Measurements from ENCODE around the gene DLGAP3.
"Not testable (repeated sequence)": the region's sequence is repeated elsewhere in the genome, so short reads cannot be mapped to it uniquely, and the experiment has no call there.

The DLGAP3 gene

DNA sequence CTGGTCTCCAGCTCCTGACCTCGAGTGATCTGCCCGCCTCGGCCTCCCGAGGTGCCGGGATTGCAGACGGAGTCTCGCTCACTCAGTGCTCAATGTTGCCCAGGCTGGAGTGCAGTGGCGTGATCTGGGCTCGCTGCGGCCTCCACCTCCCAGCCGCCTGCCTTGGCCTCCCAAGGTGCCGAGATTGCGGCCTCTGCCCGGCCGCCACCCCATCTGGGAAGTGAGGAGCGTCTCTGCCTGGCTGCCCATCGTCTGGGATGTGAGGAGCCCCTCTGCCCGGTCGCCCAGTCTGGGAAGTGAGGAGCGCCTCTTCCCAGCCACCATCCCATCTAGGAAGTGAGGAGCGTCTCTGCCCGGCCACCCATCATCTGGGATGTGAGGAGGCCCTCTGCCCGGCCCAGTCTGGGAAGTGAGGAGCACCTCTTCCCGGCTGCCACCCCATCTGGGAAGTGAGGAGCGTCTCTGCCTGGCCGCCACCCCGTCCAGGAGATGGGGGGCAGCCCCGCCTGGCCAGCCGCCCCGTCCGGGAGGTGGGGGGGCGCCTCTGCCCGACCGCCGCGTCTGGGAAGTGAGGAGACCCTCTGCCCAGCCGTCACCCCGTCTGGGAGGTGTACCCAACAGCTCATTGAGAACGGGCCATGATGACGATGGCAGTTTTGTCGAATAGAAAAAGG lies 18.3 kb upstream of the DLGAP3 start:
- not testable (repeated sequence) for DNase-seq (ENCODE audit: low spot score); H2AK5ac ChIP-seq (ENCODE audit: low read depth, low read length); H3K4me3 ChIP-seq (ENCODE audit: low read length in 2 of 2); H3K18ac ChIP-seq (ENCODE audit: low read length); H3K27ac ChIP-seq (replicated peaks; ENCODE audit: low read length); H3K4ac ChIP-seq (ENCODE audit: low read length); H2BK5ac ChIP-seq (ENCODE audit: low read length); H3K9me3 ChIP-seq (replicated peaks in 1 of 2; ENCODE audit: control insufficient read depth in 2 of 2, insufficient read depth in 1 of 2, low read depth in 1 of 2, low read length in 2 of 2); H3K27me3 ChIP-seq (ENCODE audit: control insufficient read depth in 3 of 3, insufficient read depth in 3 of 3, low read depth in 1 of 3, low read length in 3 of 3); H4K8ac ChIP-seq (ENCODE audit: low read depth, low read length); H2AFZ ChIP-seq (ENCODE audit: low read length); H4K91ac ChIP-seq (ENCODE audit: low read depth, low read length, poor library complexity); H3K23ac ChIP-seq (ENCODE audit: low read depth, low read length, poor library complexity); H3K4me2 ChIP-seq (ENCODE audit: insufficient read depth, low read length, poor library complexity, severe bottlenecking); H2BK120ac ChIP-seq (ENCODE audit: low read depth, low read length); H3K79me1 ChIP-seq (ENCODE audit: low read depth, low read length); H3K4me1 ChIP-seq (ENCODE audit: control insufficient read depth in 2 of 2, insufficient read depth in 1 of 2, low read depth in 1 of 2, low read length in 2 of 2); H3K14ac ChIP-seq (ENCODE audit: low read length); H2BK15ac ChIP-seq (ENCODE audit: low read length); H3K36me3 ChIP-seq (replicated peaks in 1 of 2; ENCODE audit: control insufficient read depth in 2 of 2, insufficient read depth in 2 of 2, low read length in 2 of 2); H3K9ac ChIP-seq (ENCODE audit: low read depth, low read length, poor library complexity); H2BK12ac ChIP-seq (ENCODE audit: low read length)
- no CpG with 5 or more reads among the region's 41 CpGs for WGBS, 2 donors (ENCODE audit: extremely low coverage in 2 of 2, insufficient read length in 2 of 2, insufficient replicate concordance in 1 of 2)

- H2AFZ ChIP-seq (ENCODE audit: low read length), result no peak overlapping the region
- no peak overlapping the region for H4K91ac ChIP-seq (ENCODE audit: low read depth, low read length, poor library complexity)
- peaks cover 0 to 6% (median 0%) of the 10 kb centered on the region in 3 experiments for H3K27me3 ChIP-seq (ENCODE audit: control insufficient read depth in 3 of 3, insufficient read depth in 3 of 3, low read depth in 1 of 3, low read length in 3 of 3)
- no peak overlapping the region for H3K9ac ChIP-seq (ENCODE audit: low read depth, low read length, poor library complexity)
- no peak overlapping the region for H2BK120ac ChIP-seq (ENCODE audit: low read depth, low read length)
- H3K4me1 ChIP-seq (ENCODE audit: control insufficient read depth in 2 of 2, insufficient read depth in 1 of 2, low read depth in 1 of 2, low read length in 2 of 2), result no peaks in the 10 kb centered on the region
- DNase-seq (ENCODE audit: low spot score), result no peak
- no peak overlapping the region for H3K14ac ChIP-seq (ENCODE audit: low read length)
- H3K79me1 ChIP-seq (ENCODE audit: low read depth, low read length), result no peaks in the 10 kb centered on the region
- H3K18ac ChIP-seq (ENCODE audit: low read length), result no peak overlapping the region
- no peak overlapping the region for H3K4me3 ChIP-seq (ENCODE audit: low read length in 2 of 2)
- H2BK5ac ChIP-seq (ENCODE audit: low read length), result no peak overlapping the region
- H3K36me3 ChIP-seq (replicated peaks in 1 of 2; ENCODE audit: control insufficient read depth in 2 of 2, insufficient read depth in 2 of 2, low read length in 2 of 2), result no peaks in the 10 kb centered on the region
- H3K27ac ChIP-seq (replicated peaks; ENCODE audit: low read length), result no peak overlapping the region
- WGBS, 2 donors (ENCODE audit: extremely low coverage in 2 of 2, insufficient read length in 2 of 2, insufficient replicate concordance in 1 of 2), result no CpG with 5 or more reads among the region's 6 CpGs
- no peak overlapping the region for H3K4ac ChIP-seq (ENCODE audit: low read length)
- H2BK12ac ChIP-seq (ENCODE audit: low read length), result no peak overlapping the region
- H2BK15ac ChIP-seq (ENCODE audit: low read length), result no peak overlapping the region
- H3K9me3 ChIP-seq (replicated peaks in 1 of 2; ENCODE audit: control insufficient read depth in 2 of 2, insufficient read depth in 1 of 2, low read depth in 1 of 2, low read length in 2 of 2), result no peaks in the 10 kb centered on the region
- no peak overlapping the region for H4K8ac ChIP-seq (ENCODE audit: low read depth, low read length)
- H3K23ac ChIP-seq (ENCODE audit: low read depth, low read length, poor library complexity), result no peak overlapping the region
- H2AK5ac ChIP-seq (ENCODE audit: low read depth, low read length), result no peak overlapping the region
- no peak overlapping the region for H3K4me2 ChIP-seq (ENCODE audit: insufficient read depth, low read length, poor library complexity, severe bottlenecking)
Measured at GRCh38 chr1:34946211-34946610, 16.8 kb upstream of the DLGAP3 start.

DNA sequence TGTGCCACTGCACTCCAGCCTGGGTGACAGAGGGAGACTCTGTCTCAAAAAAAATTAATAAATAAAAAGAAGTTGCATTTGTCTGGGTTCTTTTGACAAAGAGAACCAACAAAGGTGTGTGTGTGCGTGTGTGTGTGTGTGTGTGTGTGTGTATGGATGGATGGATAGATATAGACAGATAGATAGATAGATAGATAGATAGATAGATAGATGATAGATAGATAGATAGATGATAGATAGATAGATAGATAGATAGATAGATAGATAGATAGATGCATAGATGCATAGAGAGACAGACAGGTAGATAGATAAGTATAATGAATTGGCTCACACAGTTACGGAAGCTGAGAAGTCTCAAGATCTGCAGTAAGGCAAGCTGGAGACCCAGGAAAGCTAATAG lies 12.3 kb upstream of the DLGAP3 start:
- not testable (repeated sequence) for DNase-seq (ENCODE audit: low spot score); H3K4ac ChIP-seq (ENCODE audit: low read length); H3K4me3 ChIP-seq (ENCODE audit: low read length in 2 of 2); H2BK120ac ChIP-seq (ENCODE audit: low read depth, low read length); H3K23ac ChIP-seq (ENCODE audit: low read depth, low read length, poor library complexity); H2AFZ ChIP-seq (ENCODE audit: low read length); H3K27me3 ChIP-seq (ENCODE audit: control insufficient read depth in 3 of 3, insufficient read depth in 3 of 3, low read depth in 1 of 3, low read length in 3 of 3); H2BK12ac ChIP-seq (ENCODE audit: low read length); H2BK5ac ChIP-seq (ENCODE audit: low read length); H4K8ac ChIP-seq (ENCODE audit: low read depth, low read length); H3K4me2 ChIP-seq (ENCODE audit: insufficient read depth, low read length, poor library complexity, severe bottlenecking); H3K27ac ChIP-seq (replicated peaks; ENCODE audit: low read length); H3K79me1 ChIP-seq (ENCODE audit: low read depth, low read length); H3K9me3 ChIP-seq (replicated peaks in 1 of 2; ENCODE audit: control insufficient read depth in 2 of 2, insufficient read depth in 1 of 2, low read depth in 1 of 2, low read length in 2 of 2); H2AK5ac ChIP-seq (ENCODE audit: low read depth, low read length); H4K91ac ChIP-seq (ENCODE audit: low read depth, low read length, poor library complexity); H2BK15ac ChIP-seq (ENCODE audit: low read length); H3K14ac ChIP-seq (ENCODE audit: low read length); H3K9ac ChIP-seq (ENCODE audit: low read depth, low read length, poor library complexity); H3K36me3 ChIP-seq (replicated peaks in 1 of 2; ENCODE audit: control insufficient read depth in 2 of 2, insufficient read depth in 2 of 2, low read length in 2 of 2); H3K4me1 ChIP-seq (ENCODE audit: control insufficient read depth in 2 of 2, insufficient read depth in 1 of 2, low read depth in 1 of 2, low read length in 2 of 2); H3K18ac ChIP-seq (ENCODE audit: low read length)
- WGBS, 2 donors (ENCODE audit: extremely low coverage in 2 of 2, insufficient read length in 2 of 2, insufficient replicate concordance in 1 of 2), result no CpG with 5 or more reads among the region's 2 CpGs

- Histone ChIP-seq H3K9ac (ENCODE audit: low read depth, low read length, poor library complexity) (no peak overlapping the region), H3K27ac (replicated peaks; ENCODE audit: low read length) (no peak overlapping the region), H4K91ac (ENCODE audit: low read depth, low read length, poor library complexity) (no peak overlapping the region), H2BK12ac (ENCODE audit: low read length) (no peak overlapping the region), H3K27me3 (ENCODE audit: control insufficient read depth in 3 of 3, insufficient read depth in 3 of 3, low read depth in 1 of 3, low read length in 3 of 3) (peaks cover 0 to 73% (median 30%) of the 10 kb centered on the region in 3 experiments), H3K18ac (ENCODE audit: low read length) (no peak overlapping the region), H3K36me3 (replicated peaks in 1 of 2; ENCODE audit: control insufficient read depth in 2 of 2, insufficient read depth in 2 of 2, low read length in 2 of 2) (no peaks in the 10 kb centered on the region), H2BK15ac (ENCODE audit: low read length) (no peak overlapping the region), H4K8ac (ENCODE audit: low read depth, low read length) (no peak overlapping the region), H3K4me1 (ENCODE audit: control insufficient read depth in 2 of 2, insufficient read depth in 1 of 2, low read depth in 1 of 2, low read length in 2 of 2) (peaks cover 8 to 13% of the 10 kb centered on the region in 2 donors), H3K23ac (ENCODE audit: low read depth, low read length, poor library complexity) (no peak overlapping the region), H2AK5ac (ENCODE audit: low read depth, low read length) (no peak overlapping the region), H3K4me3 (ENCODE audit: low read length in 2 of 2) (no peak overlapping the region), H3K4ac (ENCODE audit: low read length) (no peak overlapping the region), H3K9me3 (replicated peaks in 1 of 2; ENCODE audit: control insufficient read depth in 2 of 2, insufficient read depth in 1 of 2, low read depth in 1 of 2, low read length in 2 of 2) (no peaks in the 10 kb centered on the region), H3K4me2 (ENCODE audit: insufficient read depth, low read length, poor library complexity, severe bottlenecking) (peak overlapping the region; percentile 98), H2BK5ac (ENCODE audit: low read length) (no peak overlapping the region), H2AFZ (ENCODE audit: low read length) (no peak overlapping the region), H2BK120ac (ENCODE audit: low read depth, low read length) (no peak overlapping the region), H3K14ac (ENCODE audit: low read length) (no peak overlapping the region), H3K79me1 (ENCODE audit: low read depth, low read length) (no peaks in the 10 kb centered on the region)
- DNase-seq (ENCODE audit: low spot score), result no peak
- WGBS, 2 donors (ENCODE audit: extremely low coverage in 2 of 2, insufficient read length in 2 of 2, insufficient replicate concordance in 1 of 2), result no CpG with 5 or more reads among the region's 5 CpGs
Measured at GRCh38 chr1:34930702-34931071, 1.2 kb upstream of the DLGAP3 start.
